Right lobe of liver (tissue), 4 donors: ENCODE data around the gene BICC1.

Experiments
- POLR2A ChIP-seq: fragments of 450-650 bp; IDR thresholded peaks from one replicate; pipeline ENCODE4 v1.6.1; 2017; ENCODE audit warnings: antibody characterized with exemption, mild to moderate bottlenecking
- TF ChIP-seq, protein P1 (sequence below), 4 donors: fragments of 200-600 bp in 3 of 4; fragments of 450-650 bp in 1 of 4; IDR thresholded peaks; one replicate each; pipeline versions ENCODE4 v1.5.1 to v1.8.0; 2016 to 2022; ENCODE audit warnings: antibody characterized with exemption in 4 of 4, mild to moderate bottlenecking in 2 of 4
- donor health status: DM: no; HTN: no; CAD: no.
- donor health status: DM: no; HTN: no; CAD: no.
- donor health status: DM: no; HTN: yes; CAD: no.

DNA sequence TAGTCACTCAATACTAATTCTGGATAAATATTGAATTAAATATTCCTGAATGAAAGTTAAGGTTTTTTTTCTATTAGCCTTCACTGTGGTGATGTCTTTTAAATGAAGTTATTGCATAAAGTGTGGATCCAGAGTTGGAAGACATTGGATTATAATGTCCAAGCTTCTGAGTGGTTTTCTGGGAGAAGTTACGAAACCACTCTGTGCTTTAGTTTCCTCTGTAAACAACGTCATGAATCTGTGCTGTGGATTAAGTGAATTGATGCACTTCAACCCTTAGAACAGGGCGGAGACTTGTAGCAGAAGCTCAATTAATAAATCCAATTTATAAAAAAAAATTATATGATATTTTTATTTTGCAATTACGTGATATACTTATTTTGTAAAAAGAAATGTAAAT is 271.7 kb downstream of the BICC1 start:
- no peak for TF ChIP-seq POLR2A
- TF ChIP-seq, protein P1, sequence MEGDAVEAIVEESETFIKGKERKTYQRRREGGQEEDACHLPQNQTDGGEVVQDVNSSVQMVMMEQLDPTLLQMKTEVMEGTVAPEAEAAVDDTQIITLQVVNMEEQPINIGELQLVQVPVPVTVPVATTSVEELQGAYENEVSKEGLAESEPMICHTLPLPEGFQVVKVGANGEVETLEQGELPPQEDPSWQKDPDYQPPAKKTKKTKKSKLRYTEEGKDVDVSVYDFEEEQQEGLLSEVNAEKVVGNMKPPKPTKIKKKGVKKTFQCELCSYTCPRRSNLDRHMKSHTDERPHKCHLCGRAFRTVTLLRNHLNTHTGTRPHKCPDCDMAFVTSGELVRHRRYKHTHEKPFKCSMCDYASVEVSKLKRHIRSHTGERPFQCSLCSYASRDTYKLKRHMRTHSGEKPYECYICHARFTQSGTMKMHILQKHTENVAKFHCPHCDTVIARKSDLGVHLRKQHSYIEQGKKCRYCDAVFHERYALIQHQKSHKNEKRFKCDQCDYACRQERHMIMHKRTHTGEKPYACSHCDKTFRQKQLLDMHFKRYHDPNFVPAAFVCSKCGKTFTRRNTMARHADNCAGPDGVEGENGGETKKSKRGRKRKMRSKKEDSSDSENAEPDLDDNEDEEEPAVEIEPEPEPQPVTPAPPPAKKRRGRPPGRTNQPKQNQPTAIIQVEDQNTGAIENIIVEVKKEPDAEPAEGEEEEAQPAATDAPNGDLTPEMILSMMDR (IDR thresholded peaks at IDR 0.05): no peak
